GM19328 (cell line): ENCODE results near the gene STPG3.
A peak's percentile ranks its signal among the peaks of the same experiment; 100 is the strongest.

Experiments used
- ATAC-seq: cut with Tn5 transposase; IDR thresholded peaks from one replicate; pipeline ENCODE4 v1.9.1; 2021; ENCODE audit warnings: mild to moderate bottlenecking, moderate library complexity; ENCODE audit not compliant: unreplicated experiment

STPG3 gene

GRCh38 chr9:137251194-137251461, at the start of gene STPG3:
Gene STPG3, plus strand, starts transcription at chr9:137251286. Its CDS starts 1 bp downstream, at chr9:137251287.
- ATAC-seq, result no peak

GRCh38 chr9:137202966-137203365, 48.1 kb upstream of the STPG3 start:
- no peak for ATAC-seq

- ATAC-seq, result no peak
Measured at GRCh38 chr9:137204731-137205125, 46.4 kb upstream of the STPG3 start.

- ATAC-seq, result peak; percentile 38
Measured at GRCh38 chr9:137205126-137206069, 45.7 kb upstream of the STPG3 start, which contains the start of the genes NDOR1 and TMEM203. Gene NDOR1, plus strand, starts transcription at chr9:137205700. Its CDS starts 78 bp downstream, at chr9:137205778. Gene TMEM203, minus strand, starts transcription at chr9:137205648. Its CDS starts 234 bp downstream, at chr9:137205414.

GRCh38 chr9:137206602-137207001, 44.5 kb upstream of the STPG3 start:
- ATAC-seq, result no peak

- no peak for ATAC-seq
Measured at GRCh38 chr9:137211532-137211931, 39.6 kb upstream of the STPG3 start.

GRCh38 chr9:137212520-137212919, 38.6 kb upstream of the STPG3 start:
- no peak for ATAC-seq

GRCh38 chr9:137213160-137214060, 37.7 kb upstream of the STPG3 start:
- ATAC-seq, result no peak

GRCh38 chr9:137214620-137215019, 36.5 kb upstream of the STPG3 start:
- no peak for ATAC-seq

GRCh38 chr9:137215196-137215986, 35.7 kb upstream of the STPG3 start:
- ATAC-seq, result no peak

- ATAC-seq, result no peak
Measured at GRCh38 chr9:137216188-137216965, 34.7 kb upstream of the STPG3 start.

- no peak for ATAC-seq
Measured at GRCh38 chr9:137217276-137218211, 33.5 kb upstream of the STPG3 start.

GRCh38 chr9:137218212-137218753, 32.8 kb upstream of the STPG3 start:
- no peak for ATAC-seq

- ATAC-seq, result no peak
Measured at GRCh38 chr9:137218754-137219271, 32.3 kb upstream of the STPG3 start.

GRCh38 chr9:137219757-137220316, 31.2 kb upstream of the STPG3 start:
- ATAC-seq, result no peak

- ATAC-seq, result no peak
Measured at GRCh38 chr9:137220317-137221094, 30.6 kb upstream of the STPG3 start.

- ATAC-seq, result no peak
Measured at GRCh38 chr9:137221095-137221505, 30.0 kb upstream of the STPG3 start.
